ENCODE data around the gene MAGEA4.

DNA sequence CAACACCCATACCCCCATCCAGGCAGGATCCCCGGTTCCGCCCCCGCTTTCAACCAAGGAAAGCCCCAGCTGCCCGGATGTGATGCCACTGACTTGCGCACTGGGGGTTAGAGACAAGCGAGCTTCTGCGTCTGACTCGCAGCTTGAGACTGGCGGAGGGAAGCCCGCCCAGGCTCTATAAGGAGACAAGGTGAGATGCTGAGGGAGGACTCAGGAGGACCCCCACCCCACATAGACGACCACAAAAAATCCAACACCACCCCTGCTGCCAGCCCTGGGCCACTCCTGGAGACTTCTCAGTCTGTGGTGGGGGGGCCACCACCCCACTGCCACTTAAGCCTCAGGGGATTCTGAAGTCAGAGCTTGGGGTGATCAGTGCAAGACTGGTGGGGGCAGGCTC, at the start of gene MAGEA4:
- TF ChIP-seq, protein P1, sequence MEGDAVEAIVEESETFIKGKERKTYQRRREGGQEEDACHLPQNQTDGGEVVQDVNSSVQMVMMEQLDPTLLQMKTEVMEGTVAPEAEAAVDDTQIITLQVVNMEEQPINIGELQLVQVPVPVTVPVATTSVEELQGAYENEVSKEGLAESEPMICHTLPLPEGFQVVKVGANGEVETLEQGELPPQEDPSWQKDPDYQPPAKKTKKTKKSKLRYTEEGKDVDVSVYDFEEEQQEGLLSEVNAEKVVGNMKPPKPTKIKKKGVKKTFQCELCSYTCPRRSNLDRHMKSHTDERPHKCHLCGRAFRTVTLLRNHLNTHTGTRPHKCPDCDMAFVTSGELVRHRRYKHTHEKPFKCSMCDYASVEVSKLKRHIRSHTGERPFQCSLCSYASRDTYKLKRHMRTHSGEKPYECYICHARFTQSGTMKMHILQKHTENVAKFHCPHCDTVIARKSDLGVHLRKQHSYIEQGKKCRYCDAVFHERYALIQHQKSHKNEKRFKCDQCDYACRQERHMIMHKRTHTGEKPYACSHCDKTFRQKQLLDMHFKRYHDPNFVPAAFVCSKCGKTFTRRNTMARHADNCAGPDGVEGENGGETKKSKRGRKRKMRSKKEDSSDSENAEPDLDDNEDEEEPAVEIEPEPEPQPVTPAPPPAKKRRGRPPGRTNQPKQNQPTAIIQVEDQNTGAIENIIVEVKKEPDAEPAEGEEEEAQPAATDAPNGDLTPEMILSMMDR (IDR thresholded peaks at IDR 0.05) = no peak
- TF ChIP-seq POLR2A (IDR thresholded peaks at IDR 0.05) = no peak

All from adrenal gland (tissue), 5 donors.